OCI-LY7 (cell line): Measurements from ENCODE around the gene SERHL2.
"Not testable (repeated sequence)": the region's sequence is repeated elsewhere in the genome, so short reads cannot be mapped to it uniquely, and the experiment has no call there.

ENCODE experiments used
- CTCF ChIP-seq: fragments of 200-600 bp; sonication (generic); conservative IDR thresholded peaks from 2 replicates; pipeline ENCODE4 v1.5.1; 2014; ENCODE audit warnings: mild to moderate bottlenecking, antibody characterized with exemption, low read length, moderate library complexity, mixed read lengths
- EZH2phosphoT487 ChIP-seq: fragments of 200-600 bp; sonication (generic); IDR thresholded peaks from 2 replicates; pipeline ENCODE4 v1.6.1; 2018; ENCODE audit warnings: low read depth, borderline replicate concordance, mild to moderate bottlenecking, mixed run types, antibody characterized with exemption, low read length, moderate library complexity, mixed read lengths

DNA sequence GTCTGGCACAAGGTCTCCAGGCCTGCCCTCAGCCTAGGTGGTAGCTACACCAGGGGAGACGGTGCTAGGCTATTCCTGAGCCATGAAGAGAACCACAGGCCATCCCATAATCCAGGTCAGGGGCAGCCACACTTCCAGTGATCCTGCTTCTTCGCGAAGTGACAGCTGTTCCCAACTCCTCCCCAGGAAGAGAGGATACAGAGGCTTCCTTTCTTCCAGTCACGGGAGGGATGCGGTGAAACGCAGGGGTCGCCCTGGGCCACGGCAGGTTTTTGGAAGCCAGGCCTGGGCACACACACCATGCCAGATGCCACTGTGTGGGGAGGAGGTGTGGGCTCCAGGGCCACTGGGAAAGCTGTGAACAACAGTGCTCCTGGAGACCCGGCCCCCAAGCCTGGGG, 23.4 kb downstream of the SERHL2 start:
- TF ChIP-seq CTCF, EZH2phosphoT487: not testable (repeated sequence)
